Measurements from ENCODE around the gene COLEC11.

GRCh38 chr2:3641841-3642421, 47.0 kb downstream of the COLEC11 start:
- no peak for TF ChIP-seq POLR2A (IDR thresholded peaks at IDR 0.05; ENCODE audit: low read depth, low read length)
- TF ChIP-seq POLR2AphosphoS5 (IDR thresholded peaks at IDR 0.05; ENCODE audit: low read depth, low read length): no peak

Data from GM12892 (cell line).